H1 (cell line): ENCODE data around the gene HEPHL1. TPM values are rescaled to one million over a fixed set of nuclear protein-coding genes. Genes with fewer than 3 reads are reported as not detected.

Source experiments
- CTCF ChIA-PET: fragments of 300-600 bp; sonication (Branson Sonifier 250); formaldehyde crosslinking; loops from one replicate; lab custom pipeline; 2021; ENCODE audit not compliant: partially characterized antibody; lab: Charles Lee
- POLR2A ChIA-PET: fragments of 300-600 bp; sonication (Branson Sonifier 250); formaldehyde crosslinking; loops from one replicate; lab custom pipeline; 2021; ENCODE audit warnings: inconsistent platforms; ENCODE audit not compliant: partially characterized antibody; lab: Charles Lee
- DNase-seq, 2 experiments: peaks; one replicate each; pipeline versions ENCODE4 v3.0.0 to v3.0.0-alpha.2; 2010 to 2022; ENCODE audit warnings: low spot score in 2 of 2, low read depth in 1 of 2, mixed read lengths in 1 of 2
- FAIRE-seq: peaks from 2 replicates; lab custom pipeline; 2011; peaks lifted over from hg19 to GRCh38; lab: Jason Lieb, UNC
- H2AFZ ChIP-seq: 2 replicates; pipeline ENCODE4 v1.8.1; 2012; ENCODE audit warnings: low read length, inconsistent platforms
- H2AK5ac ChIP-seq: 2 replicates; pipeline ENCODE4 v1.6.1; 2013; ENCODE audit warnings: low read depth, low read length
- H2BK120ac ChIP-seq: replicated peaks from 2 replicates; pipeline ENCODE3; 2013; ENCODE audit warnings: low read depth, low read length, inconsistent platforms
- H2BK12ac ChIP-seq: 2 replicates; pipeline ENCODE4 v1.6.1; 2013; ENCODE audit warnings: low read depth, low read length
- H2BK15ac ChIP-seq: 2 replicates; pipeline ENCODE4 v1.6.1; 2013; ENCODE audit warnings: low read length
- H2BK20ac ChIP-seq: 2 replicates; pipeline ENCODE4 v1.6.1; 2013; ENCODE audit warnings: low read length
- H2BK5ac ChIP-seq: 2 replicates; pipeline ENCODE4 v1.6.1; 2013; ENCODE audit warnings: low read depth, low read length
- H3K14ac ChIP-seq: 2 replicates; pipeline ENCODE4 v1.6.1; 2013; ENCODE audit warnings: inconsistent platforms; ENCODE audit not compliant: insufficient read length
- H3K18ac ChIP-seq: 2 replicates; pipeline ENCODE4 v1.6.1; 2013; ENCODE audit warnings: low read length; ENCODE audit errors: extremely low read depth
- H3K23ac ChIP-seq: 2 replicates; pipeline ENCODE4 v1.6.1; 2013; ENCODE audit warnings: inconsistent platforms; ENCODE audit not compliant: insufficient read length
- H3K23me2 ChIP-seq: 2 replicates; pipeline ENCODE4 v1.6.1; 2013; ENCODE audit warnings: low read depth, low read length
- H3K27ac ChIP-seq: 2 replicates; pipeline ENCODE4 v1.6.1; 2011; ENCODE audit warnings: low read depth, low read length, inconsistent platforms
- H3K27me3 ChIP-seq, 4 experiments: replicated peaks in 1 of 4; 1 replicate in 1 of 4; 2 replicates in 3 of 4; pipeline versions ENCODE4 v1.6.1 to v1.8.1; 2011 to 2013; ENCODE audit warnings: low read length in 3 of 4, mild to moderate bottlenecking in 3 of 4, inconsistent platforms in 2 of 4, mixed read lengths in 2 of 4, moderate library complexity in 1 of 4; ENCODE audit not compliant: control insufficient read depth in 3 of 4, insufficient read depth in 3 of 4; ENCODE audit errors: extremely low read depth in 1 of 4
- H3K36me3 ChIP-seq, 4 experiments: 2 replicates each; pipeline versions ENCODE4 v1.6.1 to v1.8.1; 2011 to 2013; ENCODE audit warnings: mild to moderate bottlenecking in 4 of 4, low read length in 3 of 4, moderate library complexity in 2 of 4, control low read depth in 1 of 4, inconsistent platforms in 1 of 4; ENCODE audit not compliant: insufficient read depth in 4 of 4, control insufficient read depth in 2 of 4
- H3K4ac ChIP-seq: replicated peaks from 2 replicates; pipeline ENCODE3; 2013; ENCODE audit warnings: low read length, low read depth, mixed read lengths, inconsistent platforms; ENCODE audit not compliant: insufficient read length
- H3K4me1 ChIP-seq, 4 experiments: replicated peaks in 1 of 4; 1 replicate in 1 of 4; 2 replicates in 3 of 4; pipeline versions ENCODE4 v1.6.1 to v1.8.1; 2011 to 2013; ENCODE audit warnings: low read length in 3 of 4, inconsistent platforms in 2 of 4, mixed read lengths in 1 of 4; ENCODE audit not compliant: insufficient read depth in 4 of 4, control insufficient read depth in 3 of 4
- H3K4me2 ChIP-seq, 2 experiments: 2 replicates each; pipeline versions ENCODE4 v1.6.1 to v1.8.1; 2011 to 2013; ENCODE audit warnings: low read depth in 2 of 2, low read length in 2 of 2, control low read depth in 1 of 2, inconsistent platforms in 1 of 2, mild to moderate bottlenecking in 1 of 2; ENCODE audit not compliant: insufficient read depth in 1 of 2
- H3K4me3 ChIP-seq, 4 experiments: fragments of 200-600, 300-600 bp in 1 of 4; sonication (generic), shearing (Covaris generic), sonication (Bioruptor Twin) in 1 of 4; 2 replicates each; pipeline versions ENCODE4 v1.5.1 to v1.8.1; 2011 to 2016; ENCODE audit warnings: low read length in 4 of 4, low read depth in 3 of 4, control low read depth in 2 of 4, inconsistent platforms in 2 of 4, mild to moderate bottlenecking in 2 of 4, mixed read lengths in 1 of 4, moderate library complexity in 1 of 4; ENCODE audit not compliant: insufficient read depth in 2 of 4; ENCODE audit errors: extremely low read depth in 1 of 4
- H3K56ac ChIP-seq: replicated peaks from 2 replicates; pipeline ENCODE3; 2013; ENCODE audit warnings: low read depth, mild to moderate bottlenecking, mixed read lengths, low read length, inconsistent platforms; ENCODE audit not compliant: insufficient read length
- H3K79me1 ChIP-seq: 2 replicates; pipeline ENCODE4 v1.6.1; 2013; ENCODE audit warnings: low read depth, low read length, control low read depth
- H3K79me2 ChIP-seq, 2 experiments: 2 replicates each; pipeline versions ENCODE4 v1.6.1 to v1.8.1; 2012 to 2013; ENCODE audit warnings: low read length in 2 of 2, mild to moderate bottlenecking in 2 of 2, inconsistent platforms in 1 of 2; ENCODE audit not compliant: insufficient read depth in 2 of 2, control insufficient read depth in 1 of 2
- H3K9ac ChIP-seq, 4 experiments: replicated peaks in 1 of 4; 1 replicate in 1 of 4; 2 replicates in 3 of 4; pipeline versions ENCODE4 v1.6.1 to v1.8.1; 2011 to 2013; ENCODE audit warnings: low read depth in 3 of 4, low read length in 3 of 4, control low read depth in 2 of 4, mild to moderate bottlenecking in 2 of 4, moderate library complexity in 2 of 4, inconsistent platforms in 1 of 4; ENCODE audit errors: extremely low read depth in 1 of 4
- H3K9me3 ChIP-seq, 2 experiments: 2 replicates each; pipeline versions ENCODE4 v1.6.1 to v1.8.1; 2012 to 2013; ENCODE audit warnings: mild to moderate bottlenecking in 2 of 2, moderate library complexity in 2 of 2, control low read depth in 1 of 2, inconsistent platforms in 1 of 2, low read depth in 1 of 2, low read length in 1 of 2, mixed read lengths in 1 of 2; ENCODE audit not compliant: insufficient read depth in 2 of 2
- H4K20me1 ChIP-seq, 2 experiments: replicated peaks in 1 of 2; 2 replicates each; pipeline versions ENCODE3 to v1.8.1; 2011 to 2013; ENCODE audit warnings: inconsistent platforms in 2 of 2, low read length in 2 of 2, mild to moderate bottlenecking in 1 of 2; ENCODE audit not compliant: insufficient read depth in 2 of 2, control insufficient read depth in 1 of 2
- H4K5ac ChIP-seq: 2 replicates; pipeline ENCODE4 v1.6.1; 2013; ENCODE audit warnings: low read length, low read depth, mixed read lengths, inconsistent platforms; ENCODE audit not compliant: insufficient read length
- H4K8ac ChIP-seq: 2 replicates; pipeline ENCODE4 v1.8.0; 2013; ENCODE audit warnings: mild to moderate bottlenecking, moderate library complexity, low read length, inconsistent platforms; ENCODE audit not compliant: insufficient read depth; ENCODE audit errors: extremely low read depth
- H4K91ac ChIP-seq: replicated peaks from 2 replicates; pipeline ENCODE3; 2013; ENCODE audit warnings: low read length, mixed read lengths, inconsistent platforms; ENCODE audit not compliant: insufficient read length
- EP300 ChIP-seq, 2 experiments: IDR thresholded peaks; 1 replicate in 1 of 2; 2 replicates in 1 of 2; pipeline ENCODE4 v1.6.1; 2011 to 2012; ENCODE audit warnings: low read depth in 2 of 2, low read length in 2 of 2, mild to moderate bottlenecking in 2 of 2, borderline replicate concordance in 1 of 2, inconsistent platforms in 1 of 2, moderate library complexity in 1 of 2
- GABPA ChIP-seq: IDR thresholded peaks from 2 replicates; pipeline ENCODE4 v1.6.1; 2011; ENCODE audit warnings: mild to moderate bottlenecking, low read length, moderate library complexity, borderline replicate concordance; ENCODE audit not compliant: insufficient read depth
- GTF2F1 ChIP-seq: IDR thresholded peaks from 2 replicates; pipeline ENCODE4 v1.6.1; 2012; ENCODE audit warnings: low read depth, low read length, improper control_type of control experiment, borderline replicate concordance
- HDAC2 ChIP-seq, 2 experiments: fragments of 300-600 bp in 1 of 2; sonication (generic) in 1 of 2; IDR thresholded peaks; 2 replicates each; pipeline ENCODE4 v1.6.1; 2011 to 2012; ENCODE audit warnings: low read depth in 2 of 2, low read length in 2 of 2, mild to moderate bottlenecking in 2 of 2, moderate library complexity in 2 of 2, borderline replicate concordance in 1 of 2, inconsistent platforms in 1 of 2
- JUN ChIP-seq: IDR thresholded peaks from 2 replicates; pipeline ENCODE4 v1.6.1; 2011; ENCODE audit warnings: low read depth, mild to moderate bottlenecking, improper control_type of control experiment, low read length
- SAP30 ChIP-seq: fragments of 300-600 bp; sonication (generic); IDR thresholded peaks from 2 replicates; pipeline ENCODE4 v1.7.1; 2012; ENCODE audit warnings: low read length, moderate library complexity, mild to moderate bottlenecking, inconsistent platforms; ENCODE audit not compliant: insufficient read depth, insufficient replicate concordance
- SP1 ChIP-seq: IDR thresholded peaks from 2 replicates; pipeline ENCODE4 v1.6.1; 2011; ENCODE audit warnings: low read depth, low read length
- TAF1 ChIP-seq: IDR thresholded peaks from 2 replicates; pipeline ENCODE4 v1.6.1; 2011; ENCODE audit warnings: mild to moderate bottlenecking, low read depth, low read length
- TBP ChIP-seq: IDR thresholded peaks from 2 replicates; pipeline ENCODE4 v1.6.1; 2011; ENCODE audit warnings: low read depth, low read length, improper control_type of control experiment
- USF2 ChIP-seq: IDR thresholded peaks from 2 replicates; pipeline ENCODE4 v1.6.1; 2011; ENCODE audit warnings: low read length, improper control_type of control experiment
- WGBS, 2 experiments: shearing (Covaris generic) in 1 of 2; methylation state at CpG; one replicate each; pipeline versions ENCODE4 v1.1.6 to v1.1.7; 2013 to 2015; ENCODE audit warnings: low lambda C conversion rate in 2 of 2, mixed read lengths in 2 of 2, inconsistent platforms in 1 of 2, low coverage in 1 of 2, missing lambda C conversion rate in 1 of 2; ENCODE audit not compliant: insufficient replicate concordance in 2 of 2, insufficient coverage in 1 of 2, insufficient read length in 1 of 2; ENCODE audit errors: extremely low coverage in 1 of 2, missing lambda C conversion rate in 1 of 2; 5-methylcytosine and 5-hydroxymethylcytosine counted together
- polyA plus RNA-seq, 7 experiments: library from polyadenylated mRNA; depleted of rRNA in 3 of 7; stranded (reverse) in 5 of 7; unstranded in 2 of 7; fragments of >200 nt in 5 of 7; fragments of 200-250 nt in 2 of 7; gene quantifications; 1 replicate in 5 of 7; 2 replicates in 1 of 7; 4 replicates in 1 of 7; pipeline versions ENCODE4 v1.2.1 to v1.2.3, GENCODE V29; 2011 to 2013; ENCODE audit warnings: missing spikeins in 2 of 7, mixed read lengths in 2 of 7
- total RNA-seq: library from RNA; stranded (reverse); fragmentation: NEBNext Ultra II Directional; extraction: Animal tissue kit (Norgen Biotek cat#: 25700); gene quantifications from 2 replicates; pipeline ENCODE4 v1.2.1, GENCODE V29; 2021

The HEPHL1 gene
- total and polyA plus RNA-seq, 2 of the 8 experiments (the other 6 are each of a cell fraction or from before 2014, with no cell fraction given), result 0.09 to 0.11 TPM

GRCh38 chr11:94010136-94010535 is 11.0 kb upstream of the HEPHL1 start:
- Histone ChIP-seq H4K5ac (no peak overlapping the region), H2BK15ac (no peak overlapping the region), H3K23me2 (no peaks in the 10 kb centered on the region), H3K14ac (no peak overlapping the region), H3K23ac (no peak overlapping the region), H2BK5ac (no peak overlapping the region), H3K56ac (no peak overlapping the region), H3K27me3 (no peaks in the 10 kb centered on the region), H4K8ac (no peak overlapping the region), H4K91ac (no peak overlapping the region), H3K4ac (no peak overlapping the region), H3K79me1 (no peaks in the 10 kb centered on the region), H2BK20ac (no peak overlapping the region), H3K4me2 (no peak overlapping the region), H3K9me3 (peaks cover 0 to 6% of the 10 kb centered on the region in 2 experiments; a peak in 2 of 4 replicates), H3K79me2 (no peaks in the 10 kb centered on the region), H3K9ac (no peak overlapping the region), H3K4me1 (no peaks in the 10 kb centered on the region), H2BK120ac (no peak overlapping the region), H3K4me3 (no peak overlapping the region), H3K36me3 (no peaks in the 10 kb centered on the region), H2AFZ (no peak overlapping the region), H3K27ac (no peak overlapping the region), H2AK5ac (no peak overlapping the region), H4K20me1 (no peaks in the 10 kb centered on the region), H3K18ac (no peak overlapping the region), H2BK12ac (no peak overlapping the region)
- WGBS, 2 experiments, result 67% methylated on average over 1 of the region's 1 CpG; no CpG with 5 or more reads in 1 of the 2 experiments
- CTCF ChIA-PET, result no interaction called here
- DNase-seq, result no peak
- POLR2A ChIA-PET, result interaction anchor here (0.6 kb wide), 1 partner anchor 254 kb away, joined by 3 read pairs; no protein-coding TSS in a partner anchor
- FAIRE-seq, result no peak
- TF ChIP-seq SP1 (no peak), JUN (no peak), EP300 (IDR thresholded peaks at IDR 0.05; ENCODE audit: borderline replicate concordance in 1 of 2, low read depth in 2 of 2, low read length in 2 of 2) (no peak), USF2 (no peak), HDAC2 (IDR thresholded peaks at IDR 0.05; ENCODE audit: borderline replicate concordance in 1 of 2, low read depth in 2 of 2, low read length in 2 of 2) (no peak), SAP30 (no peak), GABPA (no peak), TBP (no peak), TAF1 (no peak), GTF2F1 (no peak)
